HG03135 (cell line): Measurements from ENCODE around the gene IGFLR1.
"Not testable (repeated sequence)": the region's sequence is repeated elsewhere in the genome, so short reads cannot be mapped to it uniquely, and the experiment has no call there.

ENCODE experiments used
- ATAC-seq: cut with Tn5 transposase; IDR thresholded peaks from one replicate; pipeline ENCODE4 v1.9.1; 2021; ENCODE audit warnings: mild to moderate bottlenecking, moderate library complexity; ENCODE audit not compliant: unreplicated experiment

The IGFLR1 gene

DNA sequence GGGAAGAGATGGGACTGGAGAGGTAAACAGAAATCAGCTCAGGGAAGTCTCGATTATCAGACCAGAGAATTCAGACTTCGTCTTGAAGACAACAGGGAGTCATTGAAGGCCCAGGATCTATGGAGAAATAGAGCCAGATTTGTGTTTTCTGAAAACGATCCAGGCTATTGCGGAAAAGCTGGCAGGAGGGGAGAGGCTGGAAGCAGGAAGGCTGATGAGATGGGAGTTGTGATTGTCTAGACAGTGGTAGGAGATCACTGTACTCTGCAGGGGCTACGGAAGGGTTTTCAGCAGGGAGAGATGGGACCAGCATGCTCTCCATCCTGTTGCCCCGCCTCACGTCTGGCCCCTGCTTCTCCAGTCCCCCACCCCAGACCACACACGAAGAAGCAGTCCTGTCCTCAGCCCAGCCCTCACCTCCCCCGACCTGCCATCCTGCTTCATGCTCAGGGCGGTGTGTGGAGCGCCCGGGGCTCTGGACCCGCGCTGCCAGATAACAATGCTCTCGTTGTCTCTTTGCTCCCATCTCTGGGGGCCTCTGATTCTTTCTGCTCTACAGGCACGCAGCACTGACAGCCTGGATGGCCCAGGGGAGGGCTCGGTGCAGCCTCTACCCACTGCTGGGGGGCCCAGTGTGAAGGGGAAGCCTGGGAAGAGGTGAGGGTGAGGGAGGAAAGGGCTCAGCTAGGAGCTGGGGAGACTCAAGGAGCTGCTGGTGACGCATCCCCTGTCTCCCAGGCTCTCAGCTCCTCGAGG, 35.0 kb upstream of the IGFLR1 start:
- ATAC-seq = no peak

DNA sequence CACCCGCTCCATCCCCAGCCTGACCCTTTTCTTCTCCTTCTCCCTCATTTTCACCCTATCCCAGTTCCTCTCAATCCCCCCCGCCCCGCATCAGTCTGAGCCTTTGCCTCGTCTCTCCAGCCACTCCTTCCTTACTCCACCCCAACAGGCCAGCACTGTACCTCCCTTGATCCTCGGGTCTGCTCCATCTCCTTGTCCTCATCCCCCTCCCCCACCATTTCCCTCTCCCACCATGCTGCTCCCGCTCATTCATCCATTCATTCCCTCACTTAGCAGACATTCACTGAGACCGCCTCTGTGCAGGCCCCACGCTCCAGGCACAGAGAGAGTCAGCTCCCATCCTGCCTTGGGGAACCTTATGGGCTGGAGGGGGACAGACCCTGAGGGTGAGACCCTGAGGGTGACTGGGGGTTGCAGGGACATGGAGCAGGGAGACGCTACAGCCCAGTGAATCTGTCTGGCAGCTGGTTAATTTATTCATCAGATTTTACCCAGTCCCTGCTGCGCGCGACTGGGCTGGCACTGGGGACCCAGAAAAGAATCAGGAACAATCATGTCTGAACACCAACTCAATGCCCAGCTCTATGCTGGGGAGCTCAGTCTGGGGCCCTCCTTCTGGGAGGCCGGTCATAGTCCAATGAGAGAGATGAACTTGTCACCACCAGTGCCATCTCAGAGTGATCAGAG, 34.0 kb upstream of the IGFLR1 start:
- no peak for ATAC-seq

DNA sequence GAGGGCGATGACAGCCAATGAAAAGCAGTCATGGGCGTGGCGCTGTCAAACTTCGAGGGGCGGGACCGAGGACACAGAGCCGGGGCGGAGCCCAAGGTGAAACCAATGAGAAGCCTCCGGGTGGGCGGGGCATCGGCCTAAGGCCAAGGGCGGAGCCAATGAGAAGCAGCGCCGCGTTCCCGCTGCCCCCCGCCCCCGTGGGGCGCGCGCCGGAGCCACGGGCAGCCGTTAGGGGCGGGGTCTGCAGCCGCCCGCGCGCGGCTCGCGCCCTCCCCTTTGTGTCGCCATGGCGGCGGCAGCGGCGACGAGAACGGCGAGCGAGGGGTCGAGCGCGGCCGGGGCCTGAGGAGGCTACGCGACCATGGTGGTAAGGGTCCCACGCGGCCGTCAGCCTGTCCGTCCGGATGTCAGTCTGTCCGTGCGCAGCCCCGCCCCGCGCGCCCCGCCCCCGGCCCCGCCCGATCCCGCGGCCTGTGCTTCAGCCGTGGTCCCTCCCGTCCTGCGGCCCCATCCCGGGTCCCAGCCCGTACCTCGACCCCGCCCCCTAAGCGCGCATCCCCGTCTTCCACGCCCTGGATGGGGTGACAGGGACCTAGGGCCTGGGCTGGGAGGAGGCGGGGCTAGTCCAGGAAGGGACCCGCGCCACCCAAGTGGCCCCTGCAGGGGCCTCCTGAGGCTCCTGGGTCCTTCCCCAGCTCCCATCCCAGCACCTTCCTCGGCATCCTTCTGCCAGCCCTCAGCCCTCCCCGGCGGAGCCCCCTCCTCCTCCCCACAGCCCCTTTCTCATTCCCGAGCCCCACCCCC, 33.2 kb upstream of the IGFLR1 start, which contains the start of gene ARHGAP33:
Gene ARHGAP33, plus strand, starts transcription at position 267 of the 804 bp plus-strand sequence. Its CDS starts 95 bp downstream, at position 362.
- peak; percentile 93 for ATAC-seq

DNA sequence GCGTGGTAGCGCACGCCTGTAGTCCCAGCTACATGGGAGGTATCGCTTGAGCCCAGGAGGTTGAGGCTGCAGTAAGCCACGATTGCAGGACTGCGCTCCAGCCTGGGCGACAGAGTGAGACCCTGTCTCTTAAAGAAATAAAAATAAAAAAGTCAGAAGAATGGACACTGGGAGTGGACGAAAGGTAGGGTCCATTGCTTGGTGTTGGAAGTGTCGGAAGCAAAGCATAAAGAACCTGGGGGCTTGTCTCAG, 32.7 kb upstream of the IGFLR1 start:
- peak; percentile 3 for ATAC-seq

DNA sequence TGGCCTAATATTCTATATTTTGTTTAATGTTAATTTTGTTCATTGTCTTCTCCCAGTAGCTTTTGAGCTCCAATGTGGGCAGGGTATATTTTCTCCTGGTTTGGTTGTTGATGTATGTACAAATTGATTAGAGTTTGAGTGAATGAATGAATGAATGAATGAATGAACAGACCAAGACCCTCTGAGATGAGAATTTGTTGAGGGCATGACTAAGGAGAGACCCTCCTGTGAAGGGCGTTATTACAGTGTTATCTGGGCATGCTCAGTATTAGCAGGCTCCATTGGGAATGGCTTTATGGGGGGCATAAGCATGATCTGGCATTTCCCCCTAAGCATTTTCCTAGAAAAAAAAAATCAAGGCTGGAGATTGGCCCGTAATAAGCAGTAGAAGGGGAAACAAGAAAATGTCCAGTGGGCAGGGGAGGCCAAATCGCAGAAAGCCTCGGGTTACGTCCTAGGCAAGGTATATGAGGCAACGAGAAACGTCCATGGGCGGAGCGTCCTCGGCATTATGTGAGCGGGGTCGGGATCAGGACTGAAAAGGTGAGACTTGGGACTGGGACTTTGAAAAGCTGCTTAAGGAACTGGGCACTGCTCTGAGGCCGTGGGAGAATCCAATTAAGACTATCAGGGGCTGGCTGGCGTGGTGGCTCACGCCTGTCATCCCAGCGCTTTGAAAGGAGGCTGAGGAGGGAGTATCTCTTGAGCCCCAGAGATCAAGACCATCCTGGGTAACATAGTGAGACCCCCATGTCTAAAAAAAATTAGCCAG, 32.2 kb upstream of the IGFLR1 start:
- ATAC-seq = no peak

DNA sequence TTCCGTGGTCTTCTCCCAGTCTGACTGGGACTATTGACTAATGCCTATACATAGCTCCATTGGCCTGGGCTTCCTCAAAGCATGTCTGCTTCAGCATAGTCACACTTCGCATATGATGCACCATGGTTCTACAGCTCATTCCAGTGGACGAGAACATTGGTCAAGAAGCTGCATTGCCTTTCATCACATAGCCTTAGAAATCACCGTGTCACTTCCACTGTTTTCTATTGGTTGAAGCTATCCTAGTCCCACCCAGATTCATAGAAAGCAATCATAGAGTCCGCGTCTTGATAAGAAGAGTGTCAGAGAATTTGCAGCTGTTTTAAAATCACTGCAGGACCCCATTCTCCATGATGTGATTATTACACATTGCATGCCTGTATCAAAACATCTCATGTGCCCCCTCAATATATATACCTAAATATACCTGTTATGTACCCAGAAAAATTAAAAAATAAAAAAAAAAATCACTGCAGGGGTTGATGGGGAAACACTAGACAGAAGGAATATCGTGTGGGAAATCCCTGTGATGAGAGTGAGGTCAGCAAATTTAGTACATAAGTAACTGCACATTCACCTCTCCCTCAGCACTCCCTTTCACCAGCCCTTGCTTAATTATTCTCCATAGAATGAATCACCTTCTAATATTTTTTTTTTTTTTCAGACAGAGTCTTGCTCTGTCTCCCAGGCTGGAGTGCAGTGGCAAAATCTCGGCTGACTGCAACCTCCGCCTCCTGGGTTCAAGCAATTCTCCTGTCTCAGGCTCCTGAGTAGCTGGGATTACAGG, 31.0 kb upstream of the IGFLR1 start:
- ATAC-seq = no peak

DNA sequence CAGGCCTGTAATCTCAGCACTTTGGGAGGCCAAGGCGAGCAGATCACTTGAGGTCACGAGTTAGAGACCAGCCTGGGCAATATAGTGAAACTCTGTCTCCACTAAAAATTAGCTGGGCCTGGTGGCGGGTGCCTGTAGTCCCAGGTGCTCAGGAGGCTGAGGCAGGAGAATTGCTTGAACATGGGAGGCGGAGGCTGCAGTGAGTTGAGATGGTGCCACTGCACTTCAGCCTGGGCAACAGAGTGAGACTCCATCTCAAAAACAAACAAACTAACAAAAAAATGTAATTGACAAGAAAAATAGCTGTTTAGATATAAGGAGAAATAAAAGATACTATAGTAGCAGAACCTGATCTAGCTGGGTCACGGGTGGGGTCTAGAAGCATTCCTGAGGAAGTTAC, 30.1 kb upstream of the IGFLR1 start:
- ATAC-seq = not testable (repeated sequence)

DNA sequence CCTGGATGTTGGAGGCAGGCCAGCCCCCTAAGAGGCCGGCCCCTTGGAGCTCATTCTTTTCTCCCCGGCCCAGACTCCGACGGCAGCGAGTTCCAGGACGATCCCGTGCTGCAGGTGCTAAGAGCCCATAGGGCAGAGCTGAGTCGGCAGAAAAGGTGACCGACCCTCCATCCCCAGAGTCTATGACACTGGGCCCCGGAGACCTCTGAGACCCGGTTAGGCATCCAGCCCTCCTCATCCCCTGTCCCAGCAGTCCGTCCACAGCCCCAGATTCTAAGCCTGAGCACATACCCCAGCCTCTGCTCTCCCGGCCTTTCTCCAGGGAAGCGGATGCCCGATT, 25.8 kb upstream of the IGFLR1 start:
- no peak for ATAC-seq

DNA sequence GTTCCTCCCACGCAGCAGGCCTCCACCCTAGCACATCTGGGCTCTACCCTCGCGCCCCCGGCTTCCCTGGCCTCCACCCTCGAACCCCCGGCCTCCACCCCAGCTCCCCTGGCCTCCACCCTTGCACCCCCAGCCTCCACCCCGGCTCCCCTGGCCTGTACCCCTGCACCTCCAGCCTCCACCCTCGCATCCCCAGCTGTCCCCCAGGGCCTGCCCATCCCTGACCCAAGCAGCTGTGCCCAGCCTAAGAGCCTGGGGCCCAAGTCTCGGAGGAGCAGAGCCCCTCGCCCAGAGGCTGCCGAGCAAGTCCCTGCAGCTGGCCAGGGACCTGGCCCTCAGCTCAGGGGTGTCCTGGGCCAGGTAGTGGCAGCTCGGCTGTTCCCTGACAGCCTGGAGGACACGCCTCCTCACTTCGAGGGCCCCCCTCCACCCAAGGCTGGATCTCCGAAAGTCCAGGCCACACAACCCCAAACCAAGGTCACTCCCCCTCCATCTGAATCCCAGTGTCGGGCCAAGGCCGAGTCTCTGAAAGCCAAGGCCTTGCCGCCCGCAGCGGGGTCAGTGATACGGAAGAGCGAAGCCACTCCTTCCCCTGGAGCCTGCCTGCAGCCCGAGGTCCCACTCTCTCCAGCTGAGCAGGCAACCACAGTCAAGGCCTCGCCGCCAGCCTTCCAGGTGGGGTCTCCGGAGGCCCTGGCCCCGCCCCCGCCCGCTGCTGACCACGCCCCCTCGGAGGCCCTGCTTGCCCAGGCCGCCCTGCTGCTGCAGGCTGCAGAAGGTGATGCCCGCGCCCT, 25.2 kb upstream of the IGFLR1 start:
- no peak for ATAC-seq

DNA sequence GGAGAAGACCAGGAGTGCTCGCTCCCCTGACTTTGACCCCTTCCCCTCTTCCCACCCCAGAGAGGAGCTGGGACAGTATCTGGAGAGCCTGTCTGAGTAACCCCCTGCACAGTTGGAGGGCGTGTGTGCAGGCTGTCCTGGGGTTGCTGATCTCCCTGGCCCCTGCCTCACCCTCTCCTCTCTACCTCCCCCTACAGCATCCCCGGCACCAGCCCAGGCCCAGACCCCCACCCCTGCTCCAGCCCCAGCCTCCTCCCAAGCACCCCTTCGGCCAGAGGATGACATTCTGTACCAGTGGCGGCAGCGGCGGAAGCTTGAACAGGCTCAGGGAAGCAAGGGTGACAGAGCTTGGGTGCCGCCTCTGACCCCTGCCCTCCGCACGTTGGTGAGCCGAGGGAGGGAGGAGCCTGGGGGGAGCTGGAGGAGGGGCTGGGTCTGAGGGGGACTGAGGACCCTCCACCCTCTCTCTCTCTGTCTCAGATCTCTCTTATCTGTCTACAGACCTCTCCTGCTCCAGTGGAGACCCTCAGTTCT, 24.4 kb upstream of the IGFLR1 start:
- ATAC-seq = no peak

DNA sequence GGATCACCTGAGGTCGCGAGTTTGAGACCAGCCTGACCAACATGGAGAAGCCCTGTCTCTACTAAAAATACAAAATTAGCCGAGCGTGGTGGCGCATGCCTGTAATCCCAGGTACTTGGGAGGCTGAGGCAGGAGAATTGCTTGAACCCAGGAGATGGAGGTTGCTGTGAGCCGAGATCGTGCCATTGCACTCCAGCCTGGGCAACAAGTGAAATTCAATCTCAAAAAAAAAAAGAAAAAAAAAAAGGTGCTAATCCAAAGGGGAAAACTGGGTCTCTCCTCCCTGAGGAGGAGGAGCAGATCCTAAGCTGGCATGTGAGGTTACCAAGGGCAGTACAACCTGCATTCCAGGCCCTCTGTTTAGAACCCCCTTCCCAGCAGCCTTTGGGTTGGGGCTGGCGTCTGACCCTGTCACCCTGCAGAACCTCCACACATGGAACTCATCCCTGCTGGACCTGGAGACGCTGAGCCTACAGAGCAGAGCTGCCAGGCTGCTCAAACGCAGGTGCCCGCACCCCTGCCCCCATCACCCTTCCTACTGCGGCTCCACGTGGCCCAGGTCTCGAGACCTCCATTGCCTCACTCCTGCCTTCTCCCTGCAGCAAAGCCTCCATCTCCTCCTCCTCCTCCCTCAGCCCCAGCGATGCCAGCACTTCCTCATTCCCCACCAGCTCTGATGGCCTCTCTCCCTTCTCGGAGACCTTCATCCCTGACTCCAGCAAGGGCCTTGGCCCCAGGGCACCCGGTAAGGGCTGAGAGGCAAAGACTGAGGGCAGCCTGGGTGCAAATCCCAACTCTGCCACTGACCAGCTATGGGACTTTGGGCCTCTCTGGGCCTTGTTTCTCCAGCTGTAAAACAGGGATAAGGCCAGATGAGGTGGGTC, 22.4 kb upstream of the IGFLR1 start:
- no peak for ATAC-seq

DNA sequence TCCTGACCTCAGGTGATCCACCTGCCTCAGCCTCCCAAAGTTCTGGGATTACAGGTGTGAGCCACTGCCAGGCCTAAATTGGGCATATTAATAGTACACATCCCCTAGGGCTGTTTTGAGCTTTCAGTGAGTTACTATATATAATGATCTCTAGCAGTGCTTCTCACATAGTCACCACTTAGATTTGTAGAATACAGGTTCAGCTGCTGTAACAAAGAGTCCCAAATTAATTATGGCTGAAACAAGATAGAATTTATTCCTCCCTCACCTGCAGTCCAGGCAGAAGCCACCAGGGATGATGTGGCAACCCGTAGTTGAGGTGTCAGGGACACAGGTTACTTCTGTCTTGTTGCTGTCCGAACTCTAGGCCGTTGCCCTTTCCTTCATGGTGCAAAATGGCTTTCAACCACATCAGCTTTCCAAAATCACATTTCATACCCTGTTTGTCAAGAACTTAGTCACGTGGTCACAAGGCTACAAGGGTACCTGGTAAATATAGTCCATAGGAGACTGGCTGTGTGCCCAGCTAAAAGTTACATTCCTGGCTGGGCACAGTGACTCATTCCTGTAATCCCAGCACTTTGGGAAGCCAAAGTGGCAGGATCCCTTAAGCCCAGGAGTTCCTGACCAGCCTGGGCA, 18.6 kb upstream of the IGFLR1 start:
- no peak for ATAC-seq

DNA sequence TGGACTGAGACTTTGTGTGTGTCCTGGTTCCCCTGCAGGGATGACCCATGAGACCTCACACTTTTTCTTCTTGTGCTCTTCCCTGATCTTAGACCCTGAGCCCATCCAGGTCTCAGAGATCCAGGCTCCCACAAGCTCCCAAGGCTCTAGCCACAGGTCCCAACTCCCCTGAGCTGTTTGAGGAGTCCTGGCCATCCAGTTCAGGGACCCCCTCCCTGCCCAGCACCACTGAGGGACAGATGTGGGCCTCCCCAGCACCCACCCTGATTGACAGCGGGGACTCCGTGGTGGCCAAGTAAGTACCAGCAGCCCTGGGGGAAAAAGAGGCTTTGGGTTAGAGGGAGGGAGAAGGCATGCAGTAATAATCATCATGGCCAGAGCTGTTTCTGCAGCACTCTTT, 17.4 kb upstream of the IGFLR1 start:
- ATAC-seq = no peak

DNA sequence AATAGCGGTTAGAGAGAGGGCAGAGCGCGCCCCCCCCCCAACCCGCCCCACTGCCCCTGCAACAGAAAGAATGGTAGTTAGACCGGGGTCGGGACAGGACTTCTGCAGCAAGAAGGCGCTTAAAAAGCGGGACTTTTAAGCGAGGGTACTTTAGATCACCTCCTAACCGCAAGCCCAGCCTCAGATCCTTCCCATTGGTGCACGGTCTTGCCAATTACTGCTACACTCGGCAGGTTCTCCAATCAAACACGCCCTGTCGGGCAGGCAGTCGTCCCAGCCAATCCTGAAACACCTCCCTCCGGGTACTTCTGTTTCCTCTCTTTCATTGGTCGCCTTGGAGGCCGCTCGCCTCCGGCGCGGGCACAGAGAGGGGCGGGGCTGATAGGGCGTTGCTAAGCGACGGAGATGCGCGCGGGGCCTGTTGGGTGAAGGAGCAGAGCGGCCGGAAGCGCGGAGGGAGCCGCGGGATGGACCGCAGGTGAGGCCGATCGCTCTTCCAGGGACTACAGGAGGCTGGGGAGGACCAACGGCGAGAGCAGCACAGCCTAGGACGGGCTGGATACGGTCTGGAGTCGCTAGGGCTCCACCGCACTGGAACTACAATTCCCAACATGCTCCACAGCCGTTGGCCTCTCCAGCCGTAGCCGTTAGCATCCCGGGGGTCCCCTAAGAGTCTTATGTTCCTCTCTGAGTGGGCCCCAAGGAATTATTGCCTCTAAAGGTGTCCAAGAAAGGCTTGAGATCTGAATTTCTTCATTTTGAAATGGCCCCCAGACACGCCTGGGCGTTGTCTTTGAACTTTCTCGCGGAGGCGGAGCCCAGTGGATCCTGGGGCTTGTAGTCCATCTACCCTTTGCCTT, 15.7 kb upstream of the IGFLR1 start, which contains the start of gene PROSER3:
Gene PROSER3, plus strand, starts transcription at position 428 of the 860 bp plus-strand sequence. Its CDS starts 40 bp downstream, at position 468.
- peak; percentile 94 for ATAC-seq

DNA sequence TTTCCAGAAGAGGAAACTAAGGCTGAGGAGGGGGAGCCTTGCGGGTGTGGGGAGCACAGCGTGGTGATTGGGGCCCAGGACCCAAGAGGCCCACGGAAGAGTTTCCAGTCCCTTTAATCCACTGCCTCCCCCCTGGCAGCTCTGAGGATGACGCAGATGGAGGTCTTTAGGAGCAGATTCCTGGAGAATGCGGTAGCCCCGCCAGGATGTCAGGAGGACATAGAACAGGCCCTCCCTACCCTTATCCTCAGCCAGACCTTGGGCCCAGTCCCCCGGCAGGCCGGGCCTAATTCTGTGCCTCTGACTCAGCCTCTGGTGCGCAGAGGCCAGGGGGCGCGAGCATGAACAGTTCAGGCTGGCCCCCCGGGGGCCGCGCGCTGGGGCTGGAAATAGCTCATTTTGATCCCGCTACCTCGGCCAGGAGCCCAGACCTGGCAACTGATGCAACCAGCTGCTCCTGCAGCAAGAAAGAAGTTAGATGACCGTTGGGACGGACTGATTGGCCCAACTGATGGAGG, 15.0 kb upstream of the IGFLR1 start:
- no peak for ATAC-seq

DNA sequence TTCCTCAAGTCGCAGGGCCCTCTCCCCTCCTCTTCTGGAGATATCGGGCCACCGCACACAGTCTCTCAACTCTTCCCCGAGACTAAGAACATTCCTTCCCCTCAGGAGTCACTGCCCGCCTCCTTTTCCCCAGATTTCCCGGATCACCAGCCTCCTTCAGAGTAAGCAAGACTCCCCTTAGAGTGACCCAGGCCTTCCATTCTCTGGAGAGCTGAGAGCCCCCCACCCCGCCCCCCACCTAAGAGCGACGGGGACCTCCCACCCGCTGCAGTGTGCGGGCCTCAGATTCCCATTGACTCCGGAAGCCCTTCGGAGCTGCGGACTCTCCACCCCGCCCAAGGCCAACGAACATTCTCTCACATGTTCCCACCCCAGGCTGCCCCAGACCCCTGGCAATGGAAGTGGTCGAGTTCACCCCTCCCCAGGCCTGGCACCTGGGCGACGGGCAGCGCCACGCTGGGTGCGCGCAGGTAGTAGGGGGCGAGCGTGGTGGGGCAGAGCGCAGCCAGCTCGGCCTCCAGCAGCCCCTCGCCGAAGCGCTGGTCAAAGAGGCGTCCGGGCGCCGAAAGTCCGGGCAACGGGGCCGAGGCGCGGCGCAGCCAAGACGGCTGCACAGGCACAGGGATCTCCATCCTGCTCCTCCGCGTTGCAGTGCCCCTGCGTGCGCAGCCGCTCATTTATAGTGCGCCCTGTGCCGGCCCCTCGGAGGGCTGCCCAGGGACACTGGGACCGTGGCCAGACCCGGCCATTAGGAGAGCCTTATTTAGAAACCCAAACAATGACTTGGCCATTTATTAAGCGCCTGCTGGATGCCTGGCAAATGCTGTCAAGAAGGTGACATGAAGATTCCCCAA, 14.4 kb upstream of the IGFLR1 start, which contains the start of gene HSPB6:
Gene HSPB6, minus strand, starts transcription at position 653 of the 854 bp plus-strand sequence. Its CDS starts 21 bp downstream, at position 632.
- ATAC-seq = no peak
